ENCODE measurements around the gene CTDP1. TPM values are rescaled to one million over a fixed set of nuclear protein-coding genes. Genes with fewer than 3 reads are reported as not detected.

The CTDP1 gene
- total RNA-seq, 2 experiments from 2014 or later = 11.9 to 15.4 TPM

- no peaks in the 10 kb centered on the region for H3K4me1 ChIP-seq (ENCODE audit: insufficient read depth, low read length, poor library complexity, severe bottlenecking)
- ChIA-PET POLR2A (no interaction called here), CTCF (ENCODE audit: unreplicated experiment) (no interaction called here)
- no peaks in the 10 kb centered on the region for H3K9me3 ChIP-seq (ENCODE audit: low read length)
- H3K4me3 ChIP-seq (ENCODE audit: low read depth, low read length, poor library complexity, severe bottlenecking) = no peak overlapping the region
- no peak overlapping the region for H3K4me2 ChIP-seq (ENCODE audit: low read length)
- H3K9me2 ChIP-seq (ENCODE audit: insufficient read depth, low read length) = no peaks in the 10 kb centered on the region
- TF ChIP-seq CTCF (conservative IDR thresholded peaks at IDR 0.05; ENCODE audit: low read length) (no peak), EZH2phosphoT487 (IDR thresholded peaks at IDR 0.05; ENCODE audit: borderline replicate concordance, low read depth, low read length) (no peak)
- H3K27ac ChIP-seq (ENCODE audit: low read depth, low read length, poor library complexity, severe bottlenecking) = no peak overlapping the region
- no peak for DNase-seq (ENCODE audit: low spot score)
- intact Hi-C loops (cut with micrococcal nuclease; ENCODE audit: unreplicated experiment) = no loop called here
- no peaks in the 10 kb centered on the region for H4K20me1 ChIP-seq (ENCODE audit: insufficient read depth, low read length)
- H2AFZ ChIP-seq (ENCODE audit: low read length) = no peak overlapping the region
- BruUV-seq (replicated peaks) = no TSS peak
- H3K36me3 ChIP-seq (ENCODE audit: insufficient read depth, low read length) = no peaks in the 10 kb centered on the region
- no peaks in the 10 kb centered on the region for H3K79me2 ChIP-seq (ENCODE audit: insufficient read depth, low read depth, low read length)
These were observed 109.1 kb downstream of the CTDP1 start for GRCh38 chr18:79788734-79789085.

DNA sequence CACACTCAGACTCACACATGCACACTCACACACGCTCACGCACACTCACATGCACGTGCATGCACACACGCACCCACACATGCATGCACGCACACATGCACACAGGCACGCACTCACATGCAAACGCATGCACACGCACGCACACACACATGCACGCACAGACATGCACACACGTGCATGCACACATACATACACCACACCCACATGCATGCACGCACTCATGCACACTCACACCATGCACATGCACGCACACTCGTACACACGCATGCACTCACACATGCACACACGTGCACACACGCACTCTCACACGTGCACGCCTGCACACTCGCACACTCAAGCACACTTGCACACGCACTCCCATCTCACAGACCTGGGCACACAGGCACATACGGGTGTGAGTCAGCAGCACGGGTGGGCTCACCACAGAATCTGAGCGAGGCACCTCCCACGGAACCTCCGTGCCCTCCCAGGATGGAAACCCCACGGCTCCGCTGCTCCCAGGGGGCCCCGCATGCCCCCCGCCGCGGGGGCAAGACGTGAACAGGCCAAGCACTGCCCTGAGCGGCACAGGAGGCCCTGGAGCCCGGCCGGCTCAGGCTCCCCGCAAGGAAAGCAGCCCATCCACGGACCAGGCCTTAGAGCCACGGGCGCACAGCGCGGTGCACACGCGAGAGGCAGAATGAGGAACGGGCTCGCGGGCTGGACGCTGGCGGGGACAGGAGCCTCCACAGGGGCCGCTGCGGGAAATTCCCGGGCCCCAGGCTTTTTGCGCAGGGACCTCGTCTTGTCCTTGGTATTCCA lies 109.7 kb downstream of the CTDP1 start:
- no peak overlapping the region for H3K27ac ChIP-seq (ENCODE audit: low read depth, low read length, poor library complexity, severe bottlenecking)
- no peaks in the 10 kb centered on the region for H3K9me2 ChIP-seq (ENCODE audit: insufficient read depth, low read length)
- H3K9me3 ChIP-seq (ENCODE audit: low read length) = no peaks in the 10 kb centered on the region
- TF ChIP-seq CTCF (conservative IDR thresholded peaks at IDR 0.05; ENCODE audit: low read length) (no peak), EZH2phosphoT487 (IDR thresholded peaks at IDR 0.05; ENCODE audit: borderline replicate concordance, low read depth, low read length) (no peak)
- no peaks in the 10 kb centered on the region for H3K4me1 ChIP-seq (ENCODE audit: insufficient read depth, low read length, poor library complexity, severe bottlenecking)
- no peak for DNase-seq (ENCODE audit: low spot score)
- no peaks in the 10 kb centered on the region for H4K20me1 ChIP-seq (ENCODE audit: insufficient read depth, low read length)
- intact Hi-C loops (cut with micrococcal nuclease; ENCODE audit: unreplicated experiment) = no loop called here
- no peak overlapping the region for H3K4me3 ChIP-seq (ENCODE audit: low read depth, low read length, poor library complexity, severe bottlenecking)
- BruUV-seq (replicated peaks) = no TSS peak
- H3K36me3 ChIP-seq (ENCODE audit: insufficient read depth, low read length) = no peaks in the 10 kb centered on the region
- ChIA-PET POLR2A (no interaction called here), CTCF (ENCODE audit: unreplicated experiment) (no interaction called here)
- H3K79me2 ChIP-seq (ENCODE audit: insufficient read depth, low read depth, low read length) = no peaks in the 10 kb centered on the region
- H3K4me2 ChIP-seq (ENCODE audit: low read length) = no peak overlapping the region
- no peak overlapping the region for H2AFZ ChIP-seq (ENCODE audit: low read length)
